HPDE6-E6E7 (cell line): ENCODE measurements around the gene ZNF438.
"Not testable (repeated sequence)": the region's sequence is repeated elsewhere in the genome, so short reads cannot be mapped to it uniquely, and the experiment has no call there.

Source experiments
- DNase-seq: peaks from one replicate; pipeline ENCODE4 v3.0.0; 2011; ENCODE audit warnings: missing footprints; ENCODE audit errors: extremely low spot score

ZNF438 gene

DNA sequence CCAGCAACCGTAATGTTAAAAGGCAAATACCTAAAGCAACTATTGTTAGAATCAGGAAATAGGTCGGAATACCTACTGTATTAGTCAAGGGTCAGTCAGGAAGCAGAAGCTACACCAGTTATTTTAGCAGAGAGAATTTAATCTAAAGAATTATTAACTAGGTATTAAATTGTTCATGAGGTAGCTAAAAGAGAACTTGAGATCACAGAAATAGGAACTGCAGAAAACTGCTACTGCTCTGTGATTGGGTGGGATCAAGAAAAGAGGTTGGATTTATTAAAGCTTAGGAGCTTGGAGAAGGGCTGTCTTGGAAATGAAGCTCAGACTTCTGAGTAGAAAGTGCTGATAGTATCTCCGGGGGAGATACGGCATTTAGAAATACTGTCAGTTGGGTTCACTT is 20.0 kb upstream of the ZNF438 start:
- DNase-seq: no peak

DNA sequence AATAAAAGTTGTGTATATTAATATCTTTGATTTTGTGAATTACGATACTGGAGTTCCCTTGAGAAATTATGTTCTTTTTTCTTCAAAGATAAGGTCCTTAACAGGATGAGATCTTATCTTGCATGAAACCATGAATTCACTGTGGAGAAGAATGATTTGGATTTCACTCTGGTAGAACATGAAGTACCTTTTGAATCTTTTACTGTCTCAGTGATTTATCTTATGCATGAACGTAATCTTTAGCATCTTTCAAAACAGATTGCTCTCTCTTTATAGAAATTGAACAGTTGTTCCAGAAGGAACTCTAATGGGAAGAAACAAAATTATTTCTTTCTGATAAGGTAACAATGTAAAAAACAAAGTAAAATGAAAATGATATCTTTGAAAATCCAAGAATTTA is 11.0 kb upstream of the ZNF438 start:
- DNase-seq: no peak

DNA sequence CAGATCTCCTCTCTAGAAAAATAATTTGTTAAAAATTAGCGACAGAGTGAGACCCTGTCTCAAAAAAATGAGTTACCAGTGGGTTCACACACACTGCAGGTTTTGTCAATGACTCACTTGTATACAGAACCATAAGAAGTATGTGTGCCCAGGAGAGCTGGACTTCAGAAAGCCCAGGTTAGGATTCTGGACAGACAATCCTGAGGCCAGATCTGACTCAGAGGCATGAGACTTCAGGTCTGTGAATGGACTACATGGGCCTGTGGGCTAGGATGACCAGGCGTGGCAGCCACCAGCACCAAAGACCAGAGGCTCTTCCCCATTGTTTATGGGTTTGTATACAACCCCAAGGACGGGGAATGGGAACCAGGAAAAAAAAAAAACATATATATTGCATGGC is 9.3 kb upstream of the ZNF438 start:
- no peak for DNase-seq

DNA sequence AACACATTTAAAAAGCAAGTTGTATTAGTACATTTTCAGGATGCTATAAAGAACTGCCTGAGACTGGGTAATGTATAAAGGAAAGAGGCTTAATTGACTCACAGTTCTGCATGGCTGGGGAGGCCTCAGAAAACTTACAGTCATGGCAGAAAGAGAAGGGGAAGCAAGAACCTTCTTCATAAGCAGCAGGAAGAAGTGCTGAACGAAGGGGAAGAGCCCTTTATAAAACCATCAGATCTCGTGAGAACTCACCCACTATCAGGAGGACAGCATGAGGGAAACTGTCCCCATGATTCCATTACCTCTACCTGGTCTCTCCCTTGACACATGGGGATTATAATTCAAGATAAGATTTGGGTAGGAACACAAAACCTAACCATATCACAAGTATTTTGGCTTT is 7.3 kb upstream of the ZNF438 start:
- not testable (repeated sequence) for DNase-seq

DNA sequence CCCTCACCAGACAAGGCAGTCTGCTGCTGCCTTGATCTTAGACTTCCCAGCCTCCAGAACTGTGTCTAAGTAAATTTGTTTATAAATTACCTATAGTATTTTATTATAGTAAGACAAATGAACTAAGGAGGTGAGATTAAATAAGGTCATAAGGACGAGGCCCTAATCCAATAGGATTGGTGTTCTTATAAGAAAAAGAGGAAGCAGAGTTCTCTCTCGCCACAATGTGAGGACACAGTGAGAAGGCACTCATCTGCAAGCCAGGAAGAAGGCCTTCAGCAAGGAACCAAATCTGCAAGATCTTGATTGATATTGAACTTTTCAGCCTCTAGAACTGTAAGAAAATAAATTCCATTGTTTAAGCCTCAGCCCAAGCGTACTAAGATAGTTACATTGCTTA is 6.1 kb upstream of the ZNF438 start:
- no peak for DNase-seq

DNA sequence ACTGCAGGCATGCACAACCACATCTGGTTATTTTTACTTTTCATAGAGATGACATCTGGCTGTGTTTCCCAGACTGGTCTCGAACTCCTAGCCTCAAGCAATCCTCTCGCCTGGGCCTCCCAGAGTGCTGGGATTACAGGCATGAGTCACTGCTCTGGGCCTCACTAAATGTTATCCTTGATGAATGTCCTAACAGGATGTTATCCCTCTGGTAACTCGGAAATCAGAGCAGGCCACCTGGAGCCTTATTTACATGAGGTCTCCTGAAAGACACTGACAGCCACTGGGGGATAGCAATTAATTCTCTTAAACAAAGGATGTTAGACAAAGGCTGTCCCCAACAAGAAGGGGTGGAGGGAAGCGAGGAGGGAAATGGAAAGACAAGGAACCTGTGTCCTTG is 4.5 kb upstream of the ZNF438 start:
- DNase-seq: no peak

DNA sequence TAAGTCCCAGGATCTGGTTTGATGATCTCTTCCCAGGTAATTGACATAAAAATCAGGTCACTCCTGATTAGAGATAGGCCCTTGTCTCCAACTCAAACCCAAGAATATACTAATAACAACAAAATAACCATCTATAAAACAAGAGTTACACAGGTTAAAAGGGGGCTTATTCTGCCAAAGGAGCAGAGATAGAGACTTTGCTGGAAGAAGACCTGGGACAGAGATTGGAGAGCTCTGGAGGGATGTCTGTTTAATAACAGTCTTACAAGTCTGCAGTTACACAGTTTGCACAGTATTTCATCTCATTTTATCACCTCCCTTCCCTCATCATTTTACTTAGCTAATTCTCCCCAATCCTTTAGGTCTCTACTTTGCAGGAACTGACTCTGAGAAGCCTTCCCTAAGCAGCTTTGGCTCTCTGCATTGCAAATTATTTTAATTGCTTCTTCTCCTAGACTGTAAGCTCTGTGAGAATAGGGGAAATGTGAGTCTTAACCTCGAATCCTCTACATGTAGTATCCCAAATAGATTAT is 3.7 kb upstream of the ZNF438 start:
- DNase-seq: no peak

DNA sequence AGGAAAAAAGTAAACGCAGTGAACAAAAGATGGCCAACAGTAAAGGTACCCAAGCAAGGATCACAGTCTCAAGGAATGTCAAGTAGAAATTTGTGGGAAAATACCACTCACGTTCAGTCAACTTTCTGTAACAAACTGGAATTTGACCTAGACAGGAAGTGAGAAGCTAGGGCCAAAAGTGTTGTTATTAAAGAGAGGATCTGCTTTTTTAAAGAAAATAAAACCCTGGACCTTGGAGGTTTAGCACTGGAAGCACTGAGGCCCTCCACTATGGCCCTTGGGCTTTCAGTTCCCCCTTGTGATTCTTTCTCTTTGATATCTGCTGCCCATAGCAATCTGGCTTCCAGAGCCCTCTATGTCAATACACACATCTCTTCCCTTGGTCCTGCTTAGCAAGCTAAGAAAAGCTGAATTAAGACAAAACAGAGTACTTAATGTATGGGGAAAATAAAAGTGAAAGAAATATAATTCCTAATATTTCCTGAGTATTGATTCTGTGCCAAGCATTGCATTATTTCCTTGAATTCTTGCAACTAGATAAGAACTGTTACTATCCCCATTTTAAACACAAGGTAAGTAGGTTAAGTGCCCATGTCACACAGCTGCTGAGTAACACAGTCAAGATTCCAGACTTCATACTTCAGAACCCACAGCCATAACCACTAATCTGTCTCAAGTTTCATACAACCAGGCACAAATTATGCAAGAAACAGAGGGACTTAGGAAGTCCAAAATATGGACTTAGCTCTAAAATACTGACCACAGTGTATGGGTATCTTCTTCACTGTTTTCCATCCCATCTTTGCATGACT is 2.6 kb upstream of the ZNF438 start:
- DNase-seq: no peak

DNA sequence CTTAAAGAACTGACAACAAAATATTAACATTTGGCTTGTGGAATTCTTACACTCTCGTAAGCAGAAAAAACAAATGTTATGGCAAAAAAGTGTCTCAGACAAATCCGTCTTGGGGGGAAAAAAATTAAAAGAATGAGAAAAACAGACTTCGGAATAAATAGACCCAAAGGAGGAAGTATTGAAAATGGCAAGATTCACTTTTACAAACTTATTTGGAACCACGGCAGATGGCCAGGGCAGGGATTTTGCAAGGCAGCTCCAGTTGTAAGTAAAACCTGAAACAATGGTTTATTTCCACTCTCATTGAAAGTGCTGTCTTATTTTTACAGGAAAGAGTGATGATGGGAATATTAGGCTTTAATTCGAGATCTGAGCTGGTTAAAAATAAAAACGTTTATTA is 1.5 kb upstream of the ZNF438 start:
- DNase-seq: no peak

DNA sequence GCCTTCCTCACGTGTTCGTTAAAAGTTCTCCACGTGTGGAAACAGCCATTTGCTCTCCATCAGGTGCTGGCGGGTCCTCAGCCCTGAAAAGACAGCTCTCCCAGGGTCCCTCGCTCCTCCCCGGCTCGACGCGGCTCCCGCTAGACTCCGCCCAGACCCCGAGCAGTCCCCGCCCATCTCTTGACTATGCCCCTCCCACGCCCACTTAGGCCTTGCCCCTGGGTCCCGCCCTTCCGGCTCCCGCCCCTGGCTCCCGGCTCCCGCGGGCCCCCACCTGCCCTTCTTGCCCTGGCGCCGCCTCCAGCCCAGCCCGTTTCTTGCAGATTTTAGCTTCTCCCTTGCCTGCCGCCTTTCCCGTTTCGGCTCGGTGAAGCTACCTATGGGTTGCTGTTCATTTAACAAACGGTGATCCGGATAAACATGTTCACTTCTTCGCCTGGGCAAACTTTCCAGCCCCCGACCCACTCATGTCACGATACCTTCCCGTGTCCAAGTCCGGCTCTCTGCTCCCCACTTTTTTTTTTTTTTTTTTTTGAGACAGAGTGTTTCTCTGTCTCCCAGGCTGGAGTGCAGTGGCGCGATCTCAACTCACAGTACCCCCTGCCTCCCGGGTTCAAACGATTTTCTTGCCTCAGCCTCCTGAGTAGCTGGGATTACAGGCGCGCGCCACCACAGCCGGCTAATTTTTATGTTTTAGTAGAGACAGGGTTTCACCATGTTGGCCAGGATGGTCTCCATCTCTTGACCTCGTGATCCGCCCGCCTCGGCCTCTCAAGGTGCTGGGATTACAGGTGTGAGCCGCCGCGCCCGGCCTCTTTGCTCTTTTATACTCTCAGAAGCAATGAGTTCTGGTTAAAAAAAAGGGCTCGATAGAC is 830 bp upstream of the ZNF438 start:
- DNase-seq: peak; percentile 40

DNA sequence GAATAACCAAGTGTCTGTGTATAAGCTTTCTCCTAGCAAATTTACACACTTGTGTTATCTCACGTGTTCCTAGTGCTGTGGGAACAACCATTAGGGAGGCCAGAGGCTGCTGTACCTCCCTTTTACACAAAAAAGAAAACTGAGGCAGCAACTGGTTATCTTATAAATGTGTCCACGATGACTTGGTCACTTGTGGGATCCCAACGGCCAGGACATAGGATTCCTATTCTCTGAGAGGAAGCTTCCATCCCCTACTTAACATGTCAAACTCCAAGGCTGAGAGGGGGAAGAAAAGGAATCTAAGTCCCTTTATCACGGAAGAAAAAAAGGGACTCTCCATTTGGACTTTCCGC is 484 bp downstream of the ZNF438 start:
- DNase-seq: no peak

DNA sequence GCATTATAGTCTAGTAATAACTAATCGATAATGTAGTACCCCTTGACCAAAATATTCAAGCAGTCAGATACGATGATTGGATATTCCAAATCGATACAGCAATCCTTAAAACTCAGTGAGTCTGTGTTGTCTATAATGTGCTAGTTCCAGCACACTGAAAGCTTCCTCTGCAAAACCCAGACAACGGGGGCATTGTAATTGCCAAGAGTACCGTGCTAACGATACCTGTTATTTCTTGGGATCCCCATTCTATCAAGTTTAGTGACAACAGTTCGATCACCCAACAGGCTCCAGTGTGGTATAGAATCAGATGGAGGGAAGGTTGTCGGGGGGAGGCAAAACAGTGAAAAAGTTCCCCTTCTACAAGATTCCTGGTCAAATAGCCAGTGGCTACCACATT is 865 bp downstream of the ZNF438 start:
- DNase-seq: no peak

DNA sequence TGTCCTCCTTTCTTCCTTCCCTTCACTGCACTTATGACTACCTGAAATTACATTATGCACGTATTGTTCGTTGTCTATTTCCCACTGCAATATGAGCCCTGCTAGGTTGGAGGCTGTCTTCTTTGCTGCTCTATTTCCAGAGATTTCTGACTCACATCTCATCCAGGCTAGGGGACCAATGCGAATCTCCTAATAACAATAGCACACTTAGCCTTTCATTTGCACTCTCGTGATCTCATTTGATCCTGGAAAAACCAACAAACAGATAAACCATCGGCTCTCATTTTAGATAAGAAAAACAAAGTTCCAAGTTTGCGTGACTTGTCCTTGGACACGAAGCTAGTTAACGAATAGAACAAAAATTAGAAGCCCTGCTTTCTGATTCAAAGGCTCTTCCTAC is 1.4 kb downstream of the ZNF438 start:
- no peak for DNase-seq

DNA sequence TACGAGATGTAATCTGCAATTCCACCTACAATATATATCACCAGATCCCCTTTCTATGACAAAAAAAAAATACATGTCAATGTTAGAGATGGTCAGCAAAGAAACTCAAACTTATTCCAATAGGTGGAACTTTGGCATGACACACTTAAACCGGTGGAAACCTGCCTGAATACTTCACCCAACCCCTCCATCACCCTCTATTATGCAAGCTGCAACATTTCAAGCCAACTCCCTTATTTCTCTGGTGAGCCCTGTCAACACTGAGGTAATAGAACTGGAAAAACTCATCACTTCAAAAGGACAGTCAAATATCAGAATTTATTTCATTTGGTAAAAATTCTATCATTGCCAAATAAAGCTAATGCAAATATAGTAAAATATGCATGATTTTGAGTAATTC is 3.6 kb downstream of the ZNF438 start:
- DNase-seq: no peak

DNA sequence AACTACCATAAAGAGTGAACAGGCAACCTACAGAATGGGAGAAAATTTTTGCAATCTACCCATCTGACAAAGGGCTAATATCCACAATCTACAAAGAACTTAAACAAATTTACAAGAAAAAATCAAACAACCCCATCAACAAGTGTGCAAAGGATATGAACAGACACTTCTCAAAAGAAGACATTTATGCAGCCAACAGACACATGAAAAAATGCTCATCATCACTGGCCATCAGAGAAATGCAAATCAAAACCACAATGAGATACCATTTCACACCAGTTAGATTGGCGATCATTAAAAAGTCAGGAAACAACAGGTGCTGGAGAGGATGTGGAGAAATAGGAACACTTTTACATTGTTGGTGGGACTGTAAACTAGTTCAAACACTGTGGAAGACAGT is 5.4 kb downstream of the ZNF438 start:
- not testable (repeated sequence) for DNase-seq

DNA sequence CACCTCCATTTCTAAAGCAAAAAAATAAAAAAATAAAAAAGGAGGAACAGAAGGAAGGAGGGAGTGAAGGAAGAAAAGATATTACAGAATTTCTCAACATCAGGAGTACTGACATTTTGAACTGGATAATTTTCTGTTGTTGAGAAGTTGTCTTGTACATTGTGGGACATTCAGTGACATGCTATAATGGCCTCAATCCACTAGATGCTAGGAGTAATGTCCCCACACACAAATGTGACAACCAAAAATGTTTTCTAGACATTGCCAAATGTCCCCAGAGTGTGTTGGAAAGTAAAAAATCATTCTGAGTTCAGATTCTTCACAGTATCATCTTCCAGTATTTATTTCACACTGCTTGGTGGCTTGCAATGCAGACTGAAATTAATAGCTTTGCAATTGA is 6.5 kb downstream of the ZNF438 start:
- DNase-seq: no peak

DNA sequence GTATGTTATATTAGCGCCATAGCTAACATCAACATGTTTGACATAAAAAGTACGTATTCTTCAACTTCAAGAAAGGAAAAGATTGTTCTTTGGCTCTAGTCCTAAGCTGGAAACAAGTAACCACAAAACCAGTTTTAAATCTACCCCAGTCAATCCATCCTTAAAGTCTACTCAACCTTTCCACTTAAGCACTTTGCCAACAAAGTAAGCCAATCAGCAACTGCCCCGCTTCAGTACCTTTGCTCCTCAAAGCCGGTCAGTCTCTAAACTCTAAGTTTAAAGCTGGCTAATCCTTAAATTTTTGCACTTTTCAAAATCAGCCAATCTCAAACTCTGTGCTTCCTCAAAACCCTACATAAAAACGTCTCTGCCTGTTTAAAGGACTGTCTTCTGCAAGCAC is 8.1 kb downstream of the ZNF438 start:
- DNase-seq: no peak

DNA sequence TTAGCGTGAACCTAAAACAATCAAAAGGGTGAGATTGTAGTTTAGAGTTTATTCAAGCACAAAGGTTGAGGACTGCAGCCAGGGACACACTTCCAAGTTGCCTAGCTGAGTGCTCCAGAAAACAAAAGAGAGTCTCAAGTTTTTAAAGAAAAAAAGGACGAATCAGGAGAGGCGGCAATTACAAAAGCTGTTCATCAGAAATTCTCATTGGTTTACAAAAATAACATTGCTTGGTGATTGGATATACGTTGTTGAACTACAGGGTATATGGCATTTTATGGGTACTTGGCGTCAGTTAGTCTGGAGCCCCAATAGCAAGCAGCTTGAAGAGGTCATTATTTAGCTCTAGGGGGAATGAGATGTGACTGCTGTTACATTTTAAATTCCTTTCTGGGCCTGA is 11.5 kb downstream of the ZNF438 start:
- no peak for DNase-seq

DNA sequence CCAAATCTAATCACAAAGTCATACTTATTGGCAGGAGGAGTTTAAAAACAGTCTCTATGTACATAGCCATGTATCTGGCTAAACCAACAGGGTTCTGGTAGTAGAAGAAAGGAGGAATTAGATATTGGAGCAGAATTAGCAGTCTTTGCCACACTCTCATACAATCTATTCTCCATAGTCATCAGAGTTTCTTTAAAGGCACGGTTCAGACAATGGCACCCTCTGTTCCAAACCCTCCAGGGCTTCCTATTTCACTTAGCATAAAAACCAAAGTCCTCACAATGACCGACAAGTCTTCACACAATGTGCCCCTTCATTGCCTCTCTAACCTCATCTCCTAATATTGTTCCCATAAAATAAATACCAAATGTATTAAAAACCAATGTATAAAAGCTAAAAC is 12.7 kb downstream of the ZNF438 start:
- DNase-seq: no peak

DNA sequence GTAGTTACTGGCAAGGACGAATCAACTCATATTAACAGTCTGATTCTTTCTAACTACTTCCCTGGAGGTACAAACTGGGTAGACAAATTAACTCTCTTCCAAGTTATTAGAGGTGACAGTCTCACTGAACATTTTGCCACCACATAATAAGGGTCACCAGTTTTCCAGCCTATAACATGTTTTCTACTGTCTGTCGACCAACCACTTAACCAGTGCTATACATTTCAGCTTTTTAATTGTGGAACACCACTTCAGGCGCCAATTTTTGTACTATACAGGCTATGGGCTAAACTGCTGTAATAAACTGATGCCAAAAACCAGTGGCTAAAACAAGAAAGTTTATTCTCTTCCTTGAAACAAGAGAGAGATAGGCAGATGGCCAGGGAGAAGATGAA is 13.3 kb downstream of the ZNF438 start:
- no peak for DNase-seq

DNA sequence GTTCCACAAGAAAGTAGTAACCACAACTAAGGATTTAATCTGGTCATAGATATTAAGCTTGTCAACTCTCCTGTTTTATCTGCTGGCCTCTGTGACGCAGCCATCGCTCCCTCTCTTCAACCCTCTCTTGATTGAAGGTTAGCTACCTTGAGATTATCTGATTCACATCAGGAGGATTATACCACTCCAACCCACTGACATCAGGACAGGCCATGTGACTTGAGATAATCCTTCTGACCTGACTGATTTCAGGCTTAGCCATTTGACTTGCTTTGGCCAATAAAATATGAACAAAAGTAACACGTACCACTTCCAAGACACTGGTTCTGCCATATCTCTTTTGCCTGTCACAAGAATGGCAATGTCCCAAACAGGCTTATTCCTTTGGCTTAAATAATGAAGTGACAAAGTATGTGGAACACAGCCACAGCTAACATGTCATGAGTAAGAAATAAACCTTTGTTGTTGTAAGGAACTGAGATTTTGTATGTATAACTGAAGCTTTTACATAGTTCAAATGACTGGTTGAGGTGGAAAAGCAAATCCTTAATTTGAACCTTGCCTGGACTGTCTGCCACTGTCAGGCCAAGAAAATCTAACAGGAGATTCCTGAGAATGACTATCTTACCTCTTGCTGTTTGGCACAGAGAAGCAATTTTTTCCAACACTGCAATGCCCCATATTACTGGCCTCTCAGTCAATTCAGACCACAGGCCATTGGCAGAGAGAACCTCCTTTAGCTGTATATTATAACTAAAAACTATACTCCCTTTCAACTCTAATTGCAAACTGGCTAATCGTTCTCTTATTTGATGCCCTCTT is 13.9 kb downstream of the ZNF438 start:
- no peak for DNase-seq
